Ectodermal cell (in vitro differentiated cells): ENCODE results near the gene KMT5B. TPM values are rescaled to one million over a fixed set of nuclear protein-coding genes. Genes with fewer than 3 reads are reported as not detected.
A peak's percentile ranks its signal among the peaks of the same experiment; 100 is the strongest.

Experiments
- H3K27ac ChIP-seq: 2 replicates; pipeline ENCODE4 v1.7.0; 2013; ENCODE audit warnings: mild to moderate bottlenecking, low read depth, low read length; ENCODE audit not compliant: insufficient read depth, poor library complexity, severe bottlenecking
- H3K27me3 ChIP-seq: 2 replicates; pipeline ENCODE4 v1.7.0; 2013; ENCODE audit warnings: mild to moderate bottlenecking, low read length; ENCODE audit not compliant: insufficient read depth, control insufficient read depth, poor library complexity, severe bottlenecking
- H3K36me3 ChIP-seq: one replicate; pipeline ENCODE4 v1.7.0; 2013; ENCODE audit warnings: low read length; ENCODE audit not compliant: control insufficient read depth, insufficient read depth
- H3K4me1 ChIP-seq: one replicate; pipeline ENCODE4 v1.7.0; 2013; ENCODE audit warnings: low read length; ENCODE audit not compliant: control insufficient read depth, insufficient read depth
- H3K4me3 ChIP-seq: 2 replicates; pipeline ENCODE4 v1.7.0; 2013; ENCODE audit warnings: low read depth, low read length, control low read depth; ENCODE audit not compliant: insufficient read depth
- H3K9me3 ChIP-seq: 2 replicates; pipeline ENCODE4 v1.7.0; 2013; ENCODE audit warnings: mild to moderate bottlenecking, low read length, moderate library complexity; ENCODE audit not compliant: control insufficient read depth
- WGBS, 2 experiments: methylation state at CpG; one replicate each; pipeline ENCODE4 v1.1.7; 2013; ENCODE audit warnings: missing lambda C conversion rate in 2 of 2; 5-methylcytosine and 5-hydroxymethylcytosine counted together
- polyA plus RNA-seq, 4 experiments: library from polyadenylated mRNA; stranded (reverse); fragments of 50-300 nt; gene quantifications; one replicate each; pipeline ENCODE4 v1.2.3, GENCODE V29; 2013

The KMT5B gene
- polyA plus RNA-seq (2013, experiment 1 of 4) = 51.9 TPM
- polyA plus RNA-seq (2013, experiment 2 of 4) = 59.1 TPM
- polyA plus RNA-seq (2013, experiment 3 of 4) = 46.7 TPM
- polyA plus RNA-seq (2013, experiment 4 of 4) = 53.6 TPM

DNA sequence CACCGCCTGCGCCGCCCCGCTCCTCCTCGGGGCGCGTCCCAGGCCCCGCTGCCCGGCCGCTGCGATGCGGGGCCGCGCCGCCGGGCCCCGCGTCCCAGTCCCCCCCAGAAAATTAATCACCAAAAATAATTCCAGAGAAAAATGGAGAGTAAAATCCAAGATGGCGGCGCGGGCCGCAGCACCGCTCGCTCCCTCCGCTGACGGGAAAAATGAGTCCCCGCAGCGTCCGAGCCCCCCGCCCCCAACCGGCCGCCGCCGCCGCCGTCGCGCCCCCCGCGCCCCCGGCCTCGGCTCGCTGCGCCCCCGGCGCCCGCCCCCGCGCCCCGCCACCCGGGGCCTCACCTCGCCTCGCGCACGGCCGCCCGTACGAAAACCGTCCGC is at the start of gene KMT5B:
Gene KMT5B, minus strand, starts transcription at position 162 of the 381 bp plus-strand sequence. CDS start 23,220 bp downstream, outside the sequence.
- 0 to 1% methylated on average over 60 of the region's 60 CpGs for WGBS, 2 experiments
- Histone ChIP-seq H3K9me3 (no peaks in the 10 kb centered on the region), H3K36me3 (no peaks in the 10 kb centered on the region), H3K4me3 (peak within 1 kb of the TSS; percentile 89), H3K4me1 (peaks cover 15% of the 10 kb centered on the region), H3K27ac (peak within 1 kb of the TSS; percentile 99), H3K27me3 (no peaks in the 10 kb centered on the region)

DNA sequence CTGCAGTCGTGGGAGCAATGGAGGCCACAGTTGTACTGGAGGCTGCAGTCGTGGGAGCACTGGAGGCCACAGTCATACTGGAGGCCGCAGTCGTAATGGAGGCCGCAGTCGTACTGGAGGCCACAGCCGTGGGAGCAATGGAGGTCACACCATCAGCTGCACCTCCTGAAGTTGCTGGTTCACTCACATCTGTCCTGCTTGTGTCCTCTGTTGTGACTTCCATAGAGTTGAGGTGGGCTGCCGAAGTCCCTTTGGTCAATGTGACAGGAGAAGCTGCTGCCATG is 49.4 kb upstream of the KMT5B start:
- no peaks in the 10 kb centered on the region for H3K9me3 ChIP-seq
- no peak overlapping the region for H3K27ac ChIP-seq
- peaks cover 26% of the 10 kb centered on the region for H3K36me3 ChIP-seq
- no peak overlapping the region for H3K4me3 ChIP-seq
- no peaks in the 10 kb centered on the region for H3K27me3 ChIP-seq
- H3K4me1 ChIP-seq = no peaks in the 10 kb centered on the region
- 95 to 96% methylated on average over 8 of the region's 8 CpGs for WGBS, 2 experiments

- Histone ChIP-seq H3K4me1 (no peaks in the 10 kb centered on the region), H3K27ac (no peak overlapping the region), H3K36me3 (peaks cover 21% of the 10 kb centered on the region), H3K27me3 (no peaks in the 10 kb centered on the region), H3K4me3 (no peak overlapping the region), H3K9me3 (no peaks in the 10 kb centered on the region)
- WGBS, 2 experiments = 95 to 96% methylated on average over 24 of the region's 24 CpGs
Observed at GRCh38 chr11:68261749-68262543, 48.9 kb upstream of the KMT5B start.

DNA sequence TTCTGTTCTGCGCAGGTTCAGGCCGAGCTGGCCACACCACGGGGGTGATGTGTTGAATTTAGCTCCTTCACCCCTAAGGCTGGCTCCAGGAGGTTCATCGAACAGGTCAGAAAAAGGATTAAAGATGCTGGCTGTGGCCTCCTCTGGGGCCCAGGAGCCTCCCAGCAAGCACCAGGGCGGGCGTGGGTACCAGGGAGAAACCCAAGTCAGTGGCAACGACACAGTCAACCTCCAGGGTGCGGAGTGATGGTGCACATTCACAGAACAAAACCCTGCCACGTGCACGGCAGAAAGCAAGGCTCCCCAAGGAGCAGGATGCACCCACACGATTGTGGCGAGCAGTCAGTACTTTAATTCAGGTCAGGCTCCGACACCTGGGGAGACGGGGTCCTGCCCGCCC is 47.9 kb upstream of the KMT5B start:
- no peak overlapping the region for H3K27ac ChIP-seq
- H3K4me1 ChIP-seq = peaks cover 6% of the 10 kb centered on the region
- H3K27me3 ChIP-seq = no peaks in the 10 kb centered on the region
- no peak overlapping the region for H3K4me3 ChIP-seq
- 95% methylated on average over 15 of the region's 15 CpGs for whole genome bisulfite sequencing, 2 experiments
- no peaks in the 10 kb centered on the region for H3K9me3 ChIP-seq
- peaks cover 11% of the 10 kb centered on the region for H3K36me3 ChIP-seq

- Histone ChIP-seq H3K27me3 (no peaks in the 10 kb centered on the region), H3K9me3 (no peaks in the 10 kb centered on the region), H3K4me1 (peaks cover 6% of the 10 kb centered on the region), H3K4me3 (no peak overlapping the region), H3K27ac (no peak overlapping the region), H3K36me3 (peaks cover 10% of the 10 kb centered on the region)
- WGBS, 2 experiments = 96% methylated on average over 6 of the region's 6 CpGs
Observed at GRCh38 chr11:68260484-68260883, 47.4 kb upstream of the KMT5B start.

DNA sequence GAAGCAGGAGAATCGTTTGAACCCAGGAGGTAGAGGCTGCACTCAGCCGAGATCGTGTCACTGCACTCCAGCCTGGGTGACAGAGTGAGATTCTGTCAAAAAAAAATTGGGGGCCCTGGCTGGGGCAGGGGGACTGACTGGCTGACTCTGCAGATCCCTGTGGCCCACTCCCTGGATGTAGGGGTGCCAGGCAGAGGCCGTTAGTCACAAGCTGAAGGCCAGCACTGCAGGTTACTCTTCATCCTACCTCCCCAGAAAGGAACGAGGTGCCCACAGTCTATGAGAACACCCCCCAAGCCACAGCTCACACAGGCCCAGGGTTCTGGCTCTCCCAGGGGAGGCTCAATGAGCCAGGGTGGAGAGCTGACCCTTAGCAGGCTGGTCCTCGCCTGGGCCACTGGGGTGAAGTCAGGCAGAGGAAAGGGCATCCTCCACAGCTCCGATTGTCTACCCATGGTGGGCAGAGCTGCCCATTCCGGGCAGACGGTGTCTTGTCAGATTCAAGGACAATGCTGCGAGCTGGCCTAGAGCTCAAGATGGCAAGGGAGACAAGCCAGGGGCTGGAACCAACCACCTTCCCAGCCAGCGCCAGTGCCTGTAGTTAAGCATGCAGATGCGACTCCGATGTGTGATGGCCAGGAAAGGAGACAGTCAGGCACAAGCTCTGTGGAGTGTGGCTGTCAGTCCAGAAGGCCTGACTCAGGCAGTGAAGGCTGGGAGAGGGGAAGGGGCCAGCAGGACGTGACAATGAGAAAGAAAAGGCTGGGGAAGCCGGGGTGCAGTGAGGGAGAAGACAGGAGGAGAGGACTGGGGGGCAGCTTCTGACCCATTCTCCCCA is 46.2 kb upstream of the KMT5B start:
- Histone ChIP-seq H3K27me3 (no peaks in the 10 kb centered on the region), H3K4me1 (peaks cover 6% of the 10 kb centered on the region), H3K36me3 (peaks cover 10% of the 10 kb centered on the region), H3K9me3 (no peaks in the 10 kb centered on the region), H3K4me3 (no peak overlapping the region), H3K27ac (no peak overlapping the region)
- WGBS, 2 experiments = 91 to 92% methylated on average over 15 of the region's 15 CpGs

DNA sequence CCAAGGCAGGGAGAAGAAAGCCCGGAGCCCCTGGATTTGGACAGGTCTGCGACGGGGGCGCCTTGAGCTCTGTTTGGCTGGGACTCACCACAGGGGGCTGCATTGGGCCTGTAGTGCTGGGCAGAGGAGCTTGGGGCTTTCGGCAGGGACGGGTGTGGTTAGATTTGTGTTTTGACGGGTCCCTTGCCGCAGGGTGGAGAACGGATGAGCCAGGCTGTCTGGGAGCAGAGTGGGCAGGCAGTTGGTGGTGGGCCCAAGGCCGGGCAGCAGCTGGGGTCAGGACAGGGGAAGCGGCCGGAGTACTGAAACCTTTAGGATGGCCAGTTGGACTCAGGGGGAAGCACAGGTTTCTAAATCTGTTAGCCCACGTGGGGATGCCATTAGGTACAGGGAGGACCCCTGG is 45.3 kb upstream of the KMT5B start:
- WGBS, 2 experiments = 94 to 95% methylated on average over 13 of the region's 13 CpGs
- Histone ChIP-seq H3K9me3 (no peaks in the 10 kb centered on the region), H3K4me1 (peaks cover 6% of the 10 kb centered on the region), H3K27me3 (no peaks in the 10 kb centered on the region), H3K4me3 (no peak overlapping the region), H3K36me3 (peaks cover 10% of the 10 kb centered on the region), H3K27ac (no peak overlapping the region)

DNA sequence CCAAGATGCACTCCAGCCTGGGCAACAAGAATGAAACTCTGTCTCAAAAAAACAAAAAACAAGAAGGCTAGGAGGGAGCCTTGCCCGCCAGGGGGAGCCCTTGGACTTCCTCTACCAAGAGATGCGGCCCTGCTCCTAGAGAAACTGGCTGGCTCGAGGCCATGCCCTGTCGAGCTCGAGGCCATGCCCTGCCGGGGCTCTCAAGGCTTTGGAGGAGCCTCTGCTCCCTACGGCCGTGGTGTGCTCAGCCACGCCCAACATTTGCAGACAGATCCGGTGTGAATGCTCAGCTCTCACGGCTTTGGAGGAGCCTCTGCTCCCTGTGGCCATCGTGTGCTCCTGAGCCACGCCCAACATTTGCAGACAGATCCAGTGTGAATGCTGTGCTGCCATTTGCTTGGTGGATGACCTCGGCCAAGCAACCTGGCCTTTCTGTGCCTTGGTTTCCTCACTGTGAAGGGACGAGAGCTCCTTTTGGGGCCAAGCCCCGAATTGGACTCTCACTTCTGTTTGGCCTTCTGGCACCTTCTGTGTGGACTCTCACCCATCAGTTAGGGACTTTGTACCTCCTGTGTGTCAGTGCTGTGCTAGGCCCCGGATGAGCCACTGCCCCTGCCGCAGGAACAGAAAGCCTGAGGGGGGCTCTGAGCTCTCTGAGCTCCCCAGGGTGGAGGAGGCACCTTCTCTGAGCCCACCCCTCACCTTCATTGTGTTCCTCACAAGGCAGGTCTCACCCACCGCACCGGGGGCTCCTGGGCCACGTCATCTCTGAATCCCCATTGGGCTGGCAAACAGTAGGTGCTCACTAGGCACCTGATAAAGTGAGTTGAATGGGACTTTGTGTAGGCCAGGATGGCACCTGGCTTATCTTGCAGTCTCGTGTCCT is 44.6 kb upstream of the KMT5B start:
- H3K36me3 ChIP-seq = peaks cover 10% of the 10 kb centered on the region
- no peaks in the 10 kb centered on the region for H3K27me3 ChIP-seq
- no peak overlapping the region for H3K27ac ChIP-seq
- WGBS, 2 experiments = 57 to 59% methylated on average over 22 of the region's 22 CpGs
- no peaks in the 10 kb centered on the region for H3K9me3 ChIP-seq
- no peak overlapping the region for H3K4me3 ChIP-seq
- H3K4me1 ChIP-seq = peaks cover 6% of the 10 kb centered on the region

- no peaks in the 10 kb centered on the region for H3K27me3 ChIP-seq
- 78 to 82% methylated on average over 9 of the region's 9 CpGs for WGBS, 2 experiments
- peaks cover 6% of the 10 kb centered on the region for H3K4me1 ChIP-seq
- no peak overlapping the region for H3K4me3 ChIP-seq
- no peaks in the 10 kb centered on the region for H3K9me3 ChIP-seq
- no peaks in the 10 kb centered on the region for H3K36me3 ChIP-seq
- H3K27ac ChIP-seq = no peak overlapping the region
Observed at GRCh38 chr11:68256331-68256741, 43.2 kb upstream of the KMT5B start.
